GM23338 (cell line): ENCODE data around the gene BTK. TPM values are rescaled to one million over a fixed set of nuclear protein-coding genes. Genes with fewer than 3 reads are reported as not detected.

ENCODE experiments used
- ATAC-seq: fragments of 200-7000 bp; cut with Tn5 transposase; 3 replicates; pipeline ENCODE4 v1.9.1; 2020
- DNase-seq: peaks from one replicate; pipeline ENCODE4 v3.0.0-alpha.2; 2015; ENCODE audit warnings: low spot score
- H2AFZ ChIP-seq: fragments of 200-600 bp; sonication (generic); 2 replicates; pipeline ENCODE4 v1.8.0; 2016; ENCODE audit warnings: antibody characterized with exemption, mild to moderate bottlenecking, moderate library complexity
- H3F3A ChIP-seq: fragments of 200-600 bp; sonication (generic); replicated peaks from 2 replicates; pipeline ENCODE4 v1.8.0; 2017; ENCODE audit warnings: antibody characterized with exemption, mixed run types, low read depth
- H3K27ac ChIP-seq: fragments of 200-600 bp; sonication (generic); 2 replicates; pipeline ENCODE4 v1.6.1; 2016; ENCODE audit warnings: low read depth
- H3K27me3 ChIP-seq: fragments of 200-600 bp; sonication (generic); 2 replicates; pipeline ENCODE4 v1.8.0; 2016; ENCODE audit warnings: mild to moderate bottlenecking, mixed run types, moderate library complexity; ENCODE audit not compliant: insufficient read depth
- H3K36me3 ChIP-seq: fragments of 200-600 bp; sonication (generic); 2 replicates; pipeline ENCODE4 v1.8.0; 2016; ENCODE audit warnings: mild to moderate bottlenecking; ENCODE audit not compliant: insufficient read depth
- H3K4me1 ChIP-seq: fragments of 200-600 bp; sonication (generic); 2 replicates; pipeline ENCODE4 v1.8.0; 2016; ENCODE audit warnings: mild to moderate bottlenecking, moderate library complexity; ENCODE audit not compliant: insufficient read depth
- H3K4me2 ChIP-seq: fragments of 200-600 bp; sonication (generic); 2 replicates; pipeline ENCODE4 v1.7.1; 2017; ENCODE audit warnings: mixed run types
- H3K4me3 ChIP-seq: fragments of 200-600 bp; sonication (generic); 2 replicates; pipeline ENCODE4 v1.6.1; 2016; ENCODE audit warnings: mixed run types
- H3K79me2 ChIP-seq: fragments of 200-600 bp; sonication (generic); replicated peaks from 2 replicates; pipeline ENCODE4 v1.8.0; 2017; ENCODE audit warnings: mild to moderate bottlenecking; ENCODE audit not compliant: insufficient read depth
- H3K9me2 ChIP-seq: fragments of 200-600 bp; sonication (generic); 2 replicates; pipeline ENCODE4 v1.8.0; 2017; ENCODE audit not compliant: insufficient read depth
- H4K20me1 ChIP-seq: fragments of 200-600 bp; sonication (generic); replicated peaks from 2 replicates; pipeline ENCODE4 v1.8.0; 2017; ENCODE audit warnings: mild to moderate bottlenecking; ENCODE audit not compliant: insufficient read depth
- H3K27ac Mint-ChIP-seq: 2 replicates; pipeline ENCODE4 v1.8.0; 2020; ENCODE audit warnings: inconsistent platforms, mild to moderate bottlenecking, moderate library complexity, mixed read lengths
- H3K27me3 Mint-ChIP-seq: 3 replicates; pipeline ENCODE4 v1.8.0; 2022; ENCODE audit warnings: low read depth, mild to moderate bottlenecking, moderate library complexity, mixed read lengths, inconsistent platforms; ENCODE audit not compliant: insufficient read depth, poor library complexity
- H3K36me3 Mint-ChIP-seq: 3 replicates; pipeline ENCODE4 v1.8.0; 2021; ENCODE audit warnings: low read depth, mild to moderate bottlenecking, inconsistent platforms, moderate library complexity, mixed read lengths
- H3K4me1 Mint-ChIP-seq: 3 replicates; pipeline ENCODE4 v1.8.0; 2020; ENCODE audit warnings: mild to moderate bottlenecking, inconsistent platforms, mixed read lengths
- H3K4me3 Mint-ChIP-seq: 3 replicates; pipeline ENCODE4 v1.8.0; 2021; ENCODE audit warnings: moderate library complexity, mild to moderate bottlenecking, inconsistent platforms, mixed read lengths
- H3K9me3 Mint-ChIP-seq: 3 replicates; pipeline ENCODE4 v1.8.0; 2020; ENCODE audit warnings: moderate library complexity, mild to moderate bottlenecking, inconsistent platforms, mixed read lengths
- CTCF ChIP-seq, 2 experiments: fragments of 200-600 bp in 1 of 2; sonication (generic) in 1 of 2; conservative IDR thresholded peaks; 2 replicates each; pipeline versions ENCODE4 v1.5.1 to v1.6.1; 2016 to 2017; ENCODE audit warnings: antibody characterized with exemption in 2 of 2, low read depth in 2 of 2, mild to moderate bottlenecking in 2 of 2, moderate library complexity in 1 of 2
- EZH2 ChIP-seq: fragments of 200-600 bp; sonication (generic); IDR thresholded peaks from one replicate; pipeline ENCODE4 v1.8.0; 2017; ENCODE audit warnings: antibody characterized with exemption, mild to moderate bottlenecking, low read depth; ENCODE audit not compliant: unreplicated experiment
- EZH2phosphoT487 ChIP-seq: fragments of 200-600 bp; sonication (generic); IDR thresholded peaks from one replicate; pipeline ENCODE4 v1.8.1; 2018; ENCODE audit warnings: antibody characterized with exemption; ENCODE audit not compliant: unreplicated experiment
- NANOG ChIP-seq: IDR thresholded peaks from 2 replicates; pipeline ENCODE4 v1.6.1; 2016; ENCODE audit warnings: antibody characterized with exemption, borderline replicate concordance
- ZNF114 ChIP-seq: fragments of 250-450 bp; sonication (Bioruptor Pico); IDR thresholded peaks from 2 replicates; pipeline ENCODE4 v1.5.0; 2020; ENCODE audit warnings: mild to moderate bottlenecking, moderate library complexity
- ZNF462 ChIP-seq: fragments of 250-450 bp; sonication (Bioruptor Pico); IDR thresholded peaks from 2 replicates; pipeline ENCODE4 v1.5.0; 2020; ENCODE audit warnings: mild to moderate bottlenecking, moderate library complexity
- polyA plus RNA-seq: library from polyadenylated mRNA; unstranded; fragments of >200 nt; fragmentation: Nextera tagmentation; extraction: Ambion mirVana; gene quantifications from 2 replicates; pipeline ENCODE4 v1.2.1, GENCODE V29; 2016
- total RNA-seq: library from RNA; depleted of rRNA; stranded (reverse); fragments of >200 nt; shearing (Covaris generic); gene quantifications from 2 replicates; pipeline ENCODE4 v1.2.3, GENCODE V29; 2014

Gene BTK
- total and polyA plus RNA-seq, 2 experiments from 2014 or later: 0.19 to 0.31 TPM

DNA sequence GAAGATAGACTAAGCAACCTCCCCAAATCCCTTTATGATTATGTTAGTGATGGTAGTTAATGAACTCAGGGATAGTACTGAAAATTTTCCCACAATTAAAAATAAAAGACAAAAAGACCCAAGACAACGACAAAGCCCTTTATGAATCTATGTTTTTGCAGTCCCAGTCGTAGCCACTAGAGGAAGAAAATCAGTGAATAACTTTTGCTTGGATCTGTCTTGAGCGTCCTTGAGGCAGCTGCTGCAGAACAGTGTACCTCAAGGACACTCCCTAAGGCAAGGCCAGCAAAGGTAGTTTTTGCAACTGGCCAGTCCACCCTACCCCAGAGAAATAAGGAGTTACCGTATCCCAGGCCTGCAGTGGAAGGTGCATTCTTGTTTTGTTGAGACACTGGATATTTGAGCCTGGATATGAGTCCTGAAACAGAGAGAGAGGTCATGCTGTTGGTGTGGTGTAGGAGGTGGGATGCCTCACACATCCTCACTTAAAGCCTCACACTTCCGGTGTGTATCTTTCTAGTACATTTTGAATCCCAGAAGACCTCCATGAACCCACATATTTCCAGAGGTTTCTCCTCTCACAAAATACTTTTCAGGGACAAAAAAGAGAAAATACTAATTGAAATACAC, 28.7 kb downstream of the BTK start:
- peak; percentile 81 for ATAC-seq
- H2AFZ ChIP-seq: 0 out of 2 replicates have a peak overlapping the region, but pooled peaks have one; percentile 23

More for the DNA sequence above, 28.7 kb downstream of the BTK start:
- Mint-ChIP-seq H3K9me3 (no peaks in the 10 kb centered on the region), H3K27me3 (no peaks in the 10 kb centered on the region), H3K4me3 (no peak overlapping the region), H3K36me3 (no peaks in the 10 kb centered on the region), H3K4me1 (peaks cover 2% of the 10 kb centered on the region; the same call in 1 of the 3 replicates), H3K27ac (no peak overlapping the region)
- H3K4me2 ChIP-seq: no peak overlapping the region
- no peaks in the 10 kb centered on the region for H3K9me2 ChIP-seq
- H3K36me3 ChIP-seq: no peaks in the 10 kb centered on the region
- H4K20me1 ChIP-seq: no peaks in the 10 kb centered on the region
- peak; percentile 49 for DNase-seq
- H3K27ac ChIP-seq: no peak overlapping the region
- TF ChIP-seq EZH2phosphoT487 (no peak), ZNF462 (CRISPR knock-in tag) (no peak), NANOG (no peak), ZNF114 (no peak), CTCF (conservative IDR thresholded peaks at IDR 0.05; ENCODE audit: low read depth in 2 of 2) (peak in 1 of 2 experiments; percentile 32; a peak in 3 of 4 replicates), EZH2 (no peak)
- no peaks in the 10 kb centered on the region for H3F3A ChIP-seq
- H3K79me2 ChIP-seq: no peaks in the 10 kb centered on the region
- H3K4me3 ChIP-seq: no peak overlapping the region
- H3K4me1 ChIP-seq: no peaks in the 10 kb centered on the region
- no peaks in the 10 kb centered on the region for H3K27me3 ChIP-seq
